ENCODE data around the gene TRAK2.
"Not testable (repeated sequence)": the region's sequence is repeated elsewhere in the genome, so short reads cannot be mapped to it uniquely, and the experiment has no call there.

The TRAK2 gene, protein sequence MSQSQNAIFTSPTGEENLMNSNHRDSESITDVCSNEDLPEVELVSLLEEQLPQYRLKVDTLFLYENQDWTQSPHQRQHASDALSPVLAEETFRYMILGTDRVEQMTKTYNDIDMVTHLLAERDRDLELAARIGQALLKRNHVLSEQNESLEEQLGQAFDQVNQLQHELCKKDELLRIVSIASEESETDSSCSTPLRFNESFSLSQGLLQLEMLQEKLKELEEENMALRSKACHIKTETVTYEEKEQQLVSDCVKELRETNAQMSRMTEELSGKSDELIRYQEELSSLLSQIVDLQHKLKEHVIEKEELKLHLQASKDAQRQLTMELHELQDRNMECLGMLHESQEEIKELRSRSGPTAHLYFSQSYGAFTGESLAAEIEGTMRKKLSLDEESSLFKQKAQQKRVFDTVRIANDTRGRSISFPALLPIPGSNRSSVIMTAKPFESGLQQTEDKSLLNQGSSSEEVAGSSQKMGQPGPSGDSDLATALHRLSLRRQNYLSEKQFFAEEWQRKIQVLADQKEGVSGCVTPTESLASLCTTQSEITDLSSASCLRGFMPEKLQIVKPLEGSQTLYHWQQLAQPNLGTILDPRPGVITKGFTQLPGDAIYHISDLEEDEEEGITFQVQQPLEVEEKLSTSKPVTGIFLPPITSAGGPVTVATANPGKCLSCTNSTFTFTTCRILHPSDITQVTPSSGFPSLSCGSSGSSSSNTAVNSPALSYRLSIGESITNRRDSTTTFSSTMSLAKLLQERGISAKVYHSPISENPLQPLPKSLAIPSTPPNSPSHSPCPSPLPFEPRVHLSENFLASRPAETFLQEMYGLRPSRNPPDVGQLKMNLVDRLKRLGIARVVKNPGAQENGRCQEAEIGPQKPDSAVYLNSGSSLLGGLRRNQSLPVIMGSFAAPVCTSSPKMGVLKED

DNA sequence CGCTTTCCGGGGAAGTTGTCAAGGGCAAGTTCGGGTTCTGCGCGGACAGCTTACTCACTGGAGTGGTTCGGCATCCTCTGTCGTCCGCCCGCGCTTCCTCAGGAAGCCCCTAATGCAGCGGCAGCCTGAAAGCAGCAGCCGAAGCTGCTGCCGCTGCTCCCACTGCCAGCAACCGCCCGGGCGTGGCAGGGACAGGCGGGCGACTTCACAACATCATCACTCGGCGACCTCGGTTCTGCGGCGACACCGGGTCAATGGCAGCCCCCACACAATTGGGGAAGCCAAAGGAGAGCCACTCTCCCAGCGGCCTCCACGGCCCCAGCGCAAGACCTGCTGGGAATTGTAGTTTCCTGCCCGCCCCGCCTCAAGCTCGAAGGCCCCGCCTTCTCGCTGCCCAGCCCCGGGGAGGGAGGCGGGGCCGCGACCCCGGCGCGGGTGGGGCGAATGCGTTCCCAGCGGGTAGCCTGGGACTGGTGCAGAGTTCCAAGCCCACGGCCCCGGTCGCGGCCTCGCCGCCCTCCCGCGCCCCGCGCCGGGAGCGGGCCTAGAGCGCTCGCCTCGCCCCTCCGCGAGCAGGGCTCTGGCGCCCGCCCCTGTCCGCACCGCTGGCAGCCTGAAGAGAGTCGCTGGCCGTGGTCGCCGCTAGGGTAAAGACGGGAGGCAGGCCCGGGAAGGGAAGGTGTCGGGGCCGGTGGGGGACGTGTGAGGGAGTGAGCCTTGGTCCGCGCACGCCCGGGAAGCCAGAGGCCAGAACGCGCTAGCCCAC, at the start of gene TRAK2, which contains the start of gene STRADB:
Gene TRAK2, minus strand, starts transcription at position 167 of the 766 bp plus-strand sequence. CDS start 30,951 bp downstream, outside the sequence.
Gene STRADB, plus strand, starts transcription at position 449 of the 766 bp plus-strand sequence. CDS start 3,101 bp downstream, outside the sequence.
- DNase-seq, result peak; percentile 80 to 98 (median 96)

DNA sequence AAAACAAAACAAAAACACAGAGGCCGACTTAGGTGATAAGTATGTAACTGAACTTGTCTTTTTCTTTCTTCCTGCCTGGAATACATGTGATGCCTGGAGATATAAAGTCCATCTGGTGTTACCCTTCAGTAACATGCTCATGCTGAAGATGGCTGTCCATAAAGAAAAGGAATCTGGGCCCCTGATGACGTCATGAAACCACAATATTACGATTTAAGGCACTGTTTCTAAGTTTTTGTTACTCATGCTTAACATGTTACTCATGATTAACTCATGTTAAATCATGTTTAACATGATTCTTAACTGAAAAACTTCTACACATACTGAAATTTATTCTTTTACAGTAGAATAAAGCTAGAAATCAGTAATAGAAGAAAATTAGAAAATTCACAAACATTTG, 49.3 kb upstream of the TRAK2 start:
- no peak for DNase-seq

- DNase-seq, result no peak
These were observed 45.5 kb upstream of the TRAK2 start for GRCh38 chr2:201496785-201497184.

DNA sequence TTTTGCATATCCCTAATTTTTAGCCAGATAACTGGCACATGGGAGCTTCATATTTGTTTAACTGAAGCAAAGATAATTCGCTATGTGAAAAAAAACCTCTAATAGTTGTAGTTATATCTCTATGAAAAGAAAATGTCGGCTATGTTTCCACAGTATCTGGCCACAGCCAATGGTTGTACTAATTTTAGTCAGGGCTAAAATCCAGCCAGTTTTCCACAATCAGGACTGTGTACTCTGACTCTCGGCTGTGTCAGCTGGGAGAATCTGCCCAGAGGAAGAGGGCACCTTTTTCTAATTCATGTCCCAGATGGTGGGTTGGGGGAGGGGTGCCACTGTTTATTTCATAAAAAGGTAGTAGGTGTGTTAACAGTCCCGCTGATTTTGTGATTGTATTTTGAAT, 39.0 kb upstream of the TRAK2 start:
- DNase-seq, result no peak

- no peak for DNase-seq
These were observed 33.5 kb upstream of the TRAK2 start for GRCh38 chr2:201484805-201485204.

DNA sequence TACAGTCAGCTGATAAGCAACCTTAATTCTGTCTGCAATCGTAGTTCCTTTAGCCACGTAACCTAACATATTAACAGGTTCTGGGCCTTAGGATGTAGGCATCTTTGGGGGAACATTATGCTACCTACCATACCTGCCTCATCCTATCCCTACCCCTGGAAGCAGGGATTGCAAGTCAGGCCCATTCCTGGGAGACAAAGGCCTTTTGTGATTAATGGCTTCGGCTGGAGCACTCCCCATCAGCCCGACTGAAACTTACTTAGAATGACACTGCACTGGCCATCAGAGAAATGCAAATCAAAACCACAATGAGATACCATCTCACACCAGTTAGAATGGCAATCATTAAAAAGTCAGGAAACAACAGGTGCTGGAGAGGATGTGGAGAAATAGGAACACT, 32.5 kb upstream of the TRAK2 start:
- DNase-seq, result not testable (repeated sequence)

DNA sequence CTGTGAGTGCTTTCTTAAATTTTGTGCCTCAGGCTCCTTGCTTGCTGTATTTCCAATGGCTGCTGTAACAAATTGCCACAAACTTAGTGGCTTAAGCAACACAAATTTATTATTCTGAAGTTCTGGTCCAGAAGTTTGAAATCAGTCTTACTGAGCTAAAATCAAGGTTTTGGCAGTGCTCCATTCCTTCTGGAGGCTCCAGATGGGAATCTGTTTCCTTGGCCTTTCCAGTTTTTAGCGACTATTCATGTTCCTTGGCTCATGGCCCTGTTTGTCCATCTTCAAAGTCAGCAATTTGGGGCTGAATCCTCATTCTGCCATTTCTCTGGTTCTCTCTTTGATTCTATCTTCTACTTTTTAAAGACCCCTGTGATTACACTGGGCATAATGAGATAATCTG, 32.1 kb upstream of the TRAK2 start:
- DNase-seq, result no peak

DNA sequence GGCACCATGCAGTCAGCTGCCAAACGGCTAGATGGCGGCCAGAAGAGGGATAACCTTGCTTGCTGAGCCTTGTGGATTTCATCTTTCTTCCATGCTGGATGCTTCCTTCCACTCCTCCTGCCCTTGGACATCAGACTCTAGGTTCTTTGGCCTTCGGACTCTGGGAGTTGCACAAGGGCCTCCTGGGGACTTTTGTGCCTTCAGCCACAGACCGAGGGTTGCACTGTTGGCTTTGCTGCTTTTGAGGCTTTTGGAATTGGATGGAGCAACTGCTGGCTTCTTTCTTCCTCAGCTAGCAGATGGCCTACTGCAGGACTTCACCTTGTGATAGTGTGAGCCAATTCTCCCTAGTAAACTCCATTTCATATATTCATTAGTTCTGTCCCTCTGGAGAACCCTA, 31.3 kb upstream of the TRAK2 start:
- no peak for DNase-seq

DNA sequence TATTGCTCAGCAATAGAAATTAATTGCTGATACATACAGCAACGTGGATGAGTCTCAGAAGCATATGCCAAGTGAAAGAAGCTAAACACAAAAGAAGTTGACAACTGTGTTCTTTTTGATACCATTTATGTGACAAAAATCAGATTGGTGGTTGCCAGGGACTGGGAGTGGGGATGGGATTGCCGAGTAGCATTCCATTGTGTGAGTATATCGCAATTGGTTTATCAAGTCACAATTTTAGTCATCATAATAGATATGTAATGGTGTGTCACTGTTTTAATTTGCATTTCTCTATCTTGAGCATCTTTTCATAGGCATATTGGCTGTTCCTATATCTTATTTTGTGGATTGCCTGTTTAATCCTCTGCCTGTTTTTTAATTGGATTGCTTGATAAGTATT, 21.2 kb upstream of the TRAK2 start:
- no peak for DNase-seq

- DNase-seq, result no peak
These were observed 20.6 kb upstream of the TRAK2 start for GRCh38 chr2:201471732-201472393.

- DNase-seq, result no peak
These were observed 19.8 kb upstream of the TRAK2 start for GRCh38 chr2:201470821-201471731.

DNA sequence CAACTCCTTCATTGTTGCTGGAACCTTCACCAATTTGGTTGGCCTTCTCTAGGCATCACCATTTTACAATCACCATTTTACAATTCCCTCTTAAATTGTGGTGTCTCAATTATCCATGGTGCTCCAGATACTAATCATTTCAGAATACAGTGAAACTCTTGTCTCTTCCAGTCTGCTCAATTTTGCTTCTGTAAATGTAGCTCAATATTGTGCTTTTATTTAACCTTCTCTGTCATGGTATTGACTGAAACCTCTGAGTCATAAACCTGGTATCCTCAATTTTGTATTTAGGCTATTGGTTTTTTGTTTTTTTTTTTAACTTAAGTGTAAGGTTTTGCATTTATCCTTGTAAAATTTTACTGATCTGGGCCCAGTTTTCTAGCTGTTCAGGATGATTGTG, 16.4 kb upstream of the TRAK2 start:
- no peak for DNase-seq

DNA sequence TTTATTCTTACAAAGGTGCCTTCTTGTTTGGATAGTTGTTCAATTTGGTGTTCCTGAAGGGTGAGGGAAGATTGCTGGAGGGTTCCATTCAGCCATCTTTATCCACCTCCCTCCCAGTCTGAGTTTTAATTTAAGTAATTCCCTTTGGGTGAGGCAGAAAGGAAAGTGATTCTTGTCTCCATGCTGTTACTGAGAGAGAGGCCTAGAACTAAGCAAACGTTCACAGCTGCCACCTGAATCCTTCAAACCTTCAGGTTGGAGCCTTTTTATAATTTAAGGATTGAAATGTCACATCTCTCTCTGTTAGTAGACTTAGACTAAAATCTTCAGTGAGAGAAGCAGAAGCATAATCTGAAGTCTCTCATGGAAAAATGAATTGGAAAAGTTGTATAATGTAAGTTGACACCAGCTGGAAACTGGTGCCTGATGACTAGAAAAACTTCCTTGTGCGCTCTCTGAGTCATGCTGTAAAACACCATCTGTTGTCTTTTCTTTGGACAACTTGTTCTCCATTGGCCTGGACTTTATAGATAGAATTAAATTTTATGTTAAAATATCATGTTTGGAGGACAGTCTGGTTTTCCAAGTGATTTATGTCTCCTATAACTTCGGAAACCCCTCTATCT, 14.9 kb upstream of the TRAK2 start:
- peak in 3 of 58 donors; percentile 4 to 35 (median 13) for DNase-seq

DNA sequence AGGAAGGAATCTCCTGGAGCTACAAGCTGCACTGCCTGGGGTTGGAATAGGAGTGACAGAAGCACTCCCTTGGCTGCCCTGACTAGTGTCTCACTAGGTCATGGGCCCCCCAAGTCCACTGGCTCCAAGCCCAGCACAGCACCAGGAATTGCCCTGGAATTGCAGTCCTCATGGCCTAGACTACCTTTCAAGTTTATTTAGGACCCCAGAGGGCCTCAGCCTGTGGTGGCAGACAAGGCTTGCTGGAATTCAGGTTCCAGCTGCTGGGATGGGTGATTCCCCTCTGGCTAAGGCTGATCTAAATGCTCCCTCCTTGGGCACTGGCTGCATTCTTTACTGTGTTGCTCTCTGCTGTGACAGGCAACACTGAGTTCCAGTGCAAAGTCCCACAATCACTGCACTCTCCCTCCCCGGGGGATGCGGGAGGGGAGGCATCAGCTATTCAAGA, 14.3 kb upstream of the TRAK2 start:
- peak in 27 of 58 donors; percentile 2 to 68 (median 23) for DNase-seq

DNA sequence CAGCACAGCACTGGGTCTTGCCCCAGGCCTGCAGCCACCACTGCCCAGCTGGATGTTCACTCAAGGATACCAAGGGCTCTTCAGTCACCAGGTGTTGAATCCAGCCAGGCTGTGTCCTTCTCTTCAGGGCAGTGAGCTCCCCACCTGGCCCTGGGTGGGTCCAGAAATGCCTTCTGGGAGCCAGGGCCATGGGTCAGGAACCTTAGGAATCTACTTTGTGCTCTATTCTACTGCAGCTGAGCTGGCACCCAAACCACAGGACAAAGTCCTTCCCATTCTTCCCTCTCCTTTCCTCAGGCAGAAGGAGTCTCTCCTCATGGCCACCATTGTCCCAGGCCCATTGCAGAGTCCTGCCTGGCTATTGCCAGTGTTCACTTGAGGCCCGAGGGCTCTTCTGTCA, 13.3 kb upstream of the TRAK2 start:
- no peak for DNase-seq

DNA sequence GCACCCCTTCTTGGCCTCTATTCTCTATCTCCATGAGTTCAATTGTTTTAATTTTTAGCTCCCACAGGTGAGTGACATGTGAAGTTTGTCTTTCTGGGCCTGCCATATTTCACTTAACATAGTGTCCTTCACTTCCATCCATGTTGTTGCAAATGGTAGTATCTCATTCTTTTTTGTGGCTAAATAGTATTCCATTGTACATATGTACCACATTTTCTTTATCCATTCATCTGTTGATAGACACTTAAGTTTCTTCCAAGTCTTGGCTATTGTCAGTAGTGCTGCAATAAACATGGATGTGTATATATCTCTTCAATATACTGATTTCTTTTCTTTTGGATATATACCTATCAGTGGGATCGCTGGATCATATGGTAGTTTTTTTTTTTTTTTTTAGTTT, 9.3 kb upstream of the TRAK2 start:
- no peak for DNase-seq

DNA sequence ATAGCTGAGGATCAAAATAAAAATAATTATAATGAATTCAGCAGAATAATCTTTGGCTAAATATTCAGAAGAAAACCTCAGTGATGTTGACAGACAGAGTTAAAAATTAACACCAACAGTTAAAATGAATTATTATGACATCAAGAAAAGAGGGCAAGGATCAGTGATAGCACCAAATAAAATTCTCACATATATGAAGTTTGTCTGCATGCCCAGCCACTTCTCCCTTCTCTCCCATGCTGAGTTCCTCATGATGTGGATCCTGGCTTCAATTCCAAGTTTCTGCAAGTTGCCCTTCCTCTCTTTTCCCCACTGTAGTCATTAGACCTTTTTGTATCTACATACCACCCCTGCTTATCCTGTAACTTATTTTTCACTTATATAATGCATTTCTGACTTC, 7.1 kb upstream of the TRAK2 start:
- no peak for DNase-seq

- DNase-seq, result no peak
These were observed 1.8 kb upstream of the TRAK2 start for GRCh38 chr2:201452922-201453643.
